Transverse colon (tissue), 4 donors: ENCODE results near the gene AK9. TPM values are rescaled to one million over a fixed set of nuclear protein-coding genes. Genes with fewer than 3 reads are reported as not detected.

Experiments
- DNase-seq: peaks from one replicate; pipeline ENCODE4 v3.0.0-alpha.2; 2019
- H3K27ac ChIP-seq, 4 donors: fragments of 200-600 bp; sonication (generic); 2 replicates each; pipeline ENCODE4 v1.5.1; 2016 to 2018; ENCODE audit warnings: inconsistent platforms in 4 of 4
- H3K27me3 ChIP-seq: fragments of 200-600 bp; sonication (generic); 2 replicates; pipeline ENCODE4 v1.5.1; 2017; ENCODE audit warnings: inconsistent platforms
- H3K36me3 ChIP-seq, 4 donors: fragments of 200-600 bp; sonication (generic); 2 replicates each; pipeline ENCODE4 v1.5.1; 2017 to 2019; ENCODE audit warnings: inconsistent platforms in 4 of 4
- H3K4me1 ChIP-seq, 4 donors: fragments of 200-600 bp; sonication (generic); 2 replicates each; pipeline ENCODE4 v1.5.1; 2017 to 2020; ENCODE audit warnings: inconsistent platforms in 4 of 4
- H3K4me3 ChIP-seq, 4 donors: fragments of 200-600 bp; sonication (generic); 1 replicate in 1 of 4; 2 replicates in 3 of 4; pipeline versions ENCODE4 v1.5.1 to v1.6.1; 2017 to 2019; ENCODE audit warnings: inconsistent platforms in 4 of 4
- H3K9me3 ChIP-seq, 2 donors: fragments of 200-600 bp; sonication (generic); 2 replicates each; pipeline ENCODE4 v1.5.1; 2017 to 2019; ENCODE audit warnings: inconsistent platforms in 2 of 2
- EP300 ChIP-seq: sonication (generic); formaldehyde crosslinking; IDR thresholded peaks from one replicate; pipeline ENCODE4 v1.6.1; 2017; ENCODE audit warnings: antibody characterized with exemption, low read depth
- POLR2A ChIP-seq: fragments of 450-650 bp; IDR thresholded peaks from one replicate; pipeline ENCODE4 v1.6.1; 2016; ENCODE audit warnings: antibody characterized with exemption, mild to moderate bottlenecking, moderate library complexity
- POLR2AphosphoS5 ChIP-seq, 3 donors: sonication (generic); formaldehyde crosslinking; IDR thresholded peaks; one replicate each; pipeline ENCODE4 v1.6.1; 2016; ENCODE audit warnings: antibody characterized with exemption in 3 of 3
- WGBS, 2 donors: methylation state at CpG; one replicate each; pipeline ENCODE4 v1.1.5; 2018; ENCODE audit warnings: low coverage in 1 of 2; 5-methylcytosine and 5-hydroxymethylcytosine counted together
- in situ Hi-C, 4 donors: fragments of 200-750 bp; cut with MboI; loops; one replicate each; pipeline versions ENCODE4 v1.15.0 to v1.15.1; 2017; ENCODE audit warnings: low sequenced_read_pairs in 3 of 4, low pct_ligation_motif_present in 1 of 4, low pct_unique_long_range_greater_than_20kb in 1 of 4
- intact Hi-C: fragments of 100-400 bp; cut with DNase I; formaldehyde crosslinking; loops from one replicate; pipeline ENCODE4 v1.15.1; 2023; ENCODE audit warnings: low total_unique reads
- total RNA-seq, 4 donors: library from RNA; depleted of rRNA; stranded (reverse); fragments of >200 nt; gene quantifications; one replicate each; pipeline ENCODE4 v1.1.0, GENCODE V29; 2016
- TF ChIP-seq, protein P1 (sequence below), 5 experiments: fragments of 200-600 bp in 3 of 5; fragments of 450-650 bp in 2 of 5; sonication (generic) in 3 of 5; IDR thresholded peaks; 1 replicate in 2 of 5; 2 replicates in 3 of 5; pipeline ENCODE4 v1.5.1; 2016 to 2017; ENCODE audit warnings: antibody characterized with exemption in 5 of 5, inconsistent platforms in 3 of 5, mild to moderate bottlenecking in 2 of 5, moderate library complexity in 1 of 5

AK9 gene
- total RNA-seq, 4 donors from 2014 or later = 12.0 to 32.0 (median 23.2) TPM

DNA sequence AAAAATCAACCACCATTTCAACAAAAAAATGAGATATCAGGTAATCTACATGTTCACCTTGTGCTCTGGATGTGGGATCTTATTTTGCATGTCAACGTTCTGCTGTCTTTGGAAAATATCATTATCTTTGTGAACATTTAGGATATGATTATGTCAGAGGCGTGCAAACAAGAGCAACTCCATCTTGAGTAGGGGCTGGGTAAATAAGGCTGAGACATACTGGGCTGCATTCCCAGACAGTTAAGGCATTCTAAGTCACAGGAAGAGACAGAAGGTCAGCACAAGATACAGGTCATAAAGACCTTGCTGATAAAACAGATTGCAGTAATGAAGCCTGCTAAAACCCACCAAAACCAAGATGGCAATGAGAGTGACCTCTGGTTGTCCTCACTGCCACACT is 179.2 kb downstream of the AK9 start:
- TF ChIP-seq EP300 = no peak
- no peak for TF ChIP-seq POLR2AphosphoS5 (IDR thresholded peaks at IDR 0.05)
- TF ChIP-seq, protein P1, sequence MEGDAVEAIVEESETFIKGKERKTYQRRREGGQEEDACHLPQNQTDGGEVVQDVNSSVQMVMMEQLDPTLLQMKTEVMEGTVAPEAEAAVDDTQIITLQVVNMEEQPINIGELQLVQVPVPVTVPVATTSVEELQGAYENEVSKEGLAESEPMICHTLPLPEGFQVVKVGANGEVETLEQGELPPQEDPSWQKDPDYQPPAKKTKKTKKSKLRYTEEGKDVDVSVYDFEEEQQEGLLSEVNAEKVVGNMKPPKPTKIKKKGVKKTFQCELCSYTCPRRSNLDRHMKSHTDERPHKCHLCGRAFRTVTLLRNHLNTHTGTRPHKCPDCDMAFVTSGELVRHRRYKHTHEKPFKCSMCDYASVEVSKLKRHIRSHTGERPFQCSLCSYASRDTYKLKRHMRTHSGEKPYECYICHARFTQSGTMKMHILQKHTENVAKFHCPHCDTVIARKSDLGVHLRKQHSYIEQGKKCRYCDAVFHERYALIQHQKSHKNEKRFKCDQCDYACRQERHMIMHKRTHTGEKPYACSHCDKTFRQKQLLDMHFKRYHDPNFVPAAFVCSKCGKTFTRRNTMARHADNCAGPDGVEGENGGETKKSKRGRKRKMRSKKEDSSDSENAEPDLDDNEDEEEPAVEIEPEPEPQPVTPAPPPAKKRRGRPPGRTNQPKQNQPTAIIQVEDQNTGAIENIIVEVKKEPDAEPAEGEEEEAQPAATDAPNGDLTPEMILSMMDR (IDR thresholded peaks at IDR 0.05) = no peak
- TF ChIP-seq POLR2A = no peak
- no peak for DNase-seq
- Histone ChIP-seq H3K9me3 (no peaks in the 10 kb centered on the region), H3K27me3 (no peaks in the 10 kb centered on the region), H3K36me3 (no peaks in the 10 kb centered on the region), H3K4me3 (no peak overlapping the region), H3K27ac (no peak overlapping the region), H3K4me1 (no peaks in the 10 kb centered on the region)
- 82 to 85% methylated on average over 2 of the region's 2 CpGs for WGBS, 2 donors
- in situ Hi-C loops = loop anchor here in 1 of 4 donors (25.0 kb wide), 1 partner anchor 175 kb away; the partner anchor contains the start of genes AK9 and FIG4
- intact Hi-C loops = no loop called here

DNA sequence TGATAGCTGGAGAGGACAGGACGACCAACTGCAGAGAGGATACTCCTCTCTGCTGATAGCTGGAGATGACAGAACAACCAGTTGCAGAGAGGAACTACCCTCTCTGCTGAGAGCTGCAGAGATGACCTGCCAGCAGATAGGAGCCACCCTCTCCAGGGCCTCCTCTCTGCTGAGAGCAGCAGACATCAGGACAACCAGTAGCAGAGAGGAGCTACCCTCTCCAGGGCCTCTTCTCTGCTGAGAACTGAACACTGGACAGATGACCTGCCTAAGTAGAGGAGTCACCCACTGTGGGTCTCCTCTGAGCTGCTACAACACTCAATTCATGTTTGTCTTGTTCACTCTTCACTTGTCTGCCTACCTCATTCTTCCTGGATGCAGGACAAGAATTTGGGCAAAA is 180.6 kb downstream of the AK9 start:
- no peak overlapping the region for H3K4me3 ChIP-seq
- no peaks in the 10 kb centered on the region for H3K4me1 ChIP-seq
- no peak overlapping the region for H3K27ac ChIP-seq
- in situ Hi-C loops (loop anchor here in 1 of 4 donors (25.0 kb wide), 1 partner anchor 177 kb away; the partner anchor contains the start of genes AK9 and FIG4), intact Hi-C loops (no loop called here)
- 82% methylated on average over 1 of the region's 1 CpG; no CpG with 5 or more reads in 1 of the 2 donors for WGBS, 2 donors
- no peaks in the 10 kb centered on the region for H3K27me3 ChIP-seq
- DNase-seq = no peak
- H3K9me3 ChIP-seq = no peaks in the 10 kb centered on the region
- TF ChIP-seq EP300 (no peak), POLR2A (no peak), POLR2AphosphoS5 (IDR thresholded peaks at IDR 0.05) (no peak)
- TF ChIP-seq, protein P1 (IDR thresholded peaks at IDR 0.05) = no peak
- no peaks in the 10 kb centered on the region for H3K36me3 ChIP-seq

DNA sequence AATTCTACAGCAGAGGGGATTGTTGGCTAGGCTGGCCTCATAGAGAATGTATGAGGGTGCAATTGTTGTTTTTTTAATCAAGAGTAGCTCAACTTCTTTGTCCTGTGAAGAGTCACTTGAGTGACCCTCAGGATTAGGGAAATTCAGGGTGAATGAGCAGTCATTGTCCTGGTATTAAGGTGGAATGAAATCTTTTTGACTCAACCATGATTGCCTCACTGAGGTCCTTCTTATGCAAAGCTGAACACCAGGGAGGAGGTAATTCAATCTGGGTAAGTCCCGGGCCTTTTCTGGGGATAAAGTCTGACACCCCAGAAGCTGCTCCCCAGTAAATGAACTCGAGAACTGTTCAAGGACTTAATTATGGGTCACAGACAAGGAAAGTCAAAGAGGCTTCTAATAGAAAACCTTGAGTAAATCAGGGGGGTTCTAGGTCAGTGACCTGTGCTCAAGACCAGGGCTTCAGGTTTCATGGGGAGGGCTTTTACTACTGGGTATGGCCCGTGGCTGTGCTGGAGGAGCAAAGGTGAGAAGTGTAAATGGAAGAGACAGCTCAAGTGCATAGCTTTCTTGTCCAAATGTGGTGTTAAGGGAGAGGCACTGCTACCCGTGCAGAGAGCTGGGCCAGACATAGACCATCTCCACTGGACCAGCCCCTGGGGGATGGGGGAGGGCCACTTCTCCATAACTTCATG is 182.7 kb downstream of the AK9 start:
- Histone ChIP-seq H3K4me3 (no peak overlapping the region), H3K36me3 (no peaks in the 10 kb centered on the region), H3K27me3 (no peaks in the 10 kb centered on the region), H3K9me3 (no peaks in the 10 kb centered on the region), H3K27ac (no peak overlapping the region), H3K4me1 (no peaks in the 10 kb centered on the region)
- in situ Hi-C loops = loop anchor here in 1 of 4 donors (25.0 kb wide), 1 partner anchor 179 kb away; the partner anchor contains the start of genes AK9 and FIG4
- TF ChIP-seq, protein P1 (IDR thresholded peaks at IDR 0.05) = no peak
- no peak for TF ChIP-seq POLR2A
- no peak for TF ChIP-seq EP300
- TF ChIP-seq POLR2AphosphoS5 (IDR thresholded peaks at IDR 0.05) = no peak
- intact Hi-C loops = no loop called here
- DNase-seq = no peak
- WGBS, 2 donors = 71% methylated on average over 4 of the region's 4 CpGs; no CpG with 5 or more reads in 1 of the 2 donors

DNA sequence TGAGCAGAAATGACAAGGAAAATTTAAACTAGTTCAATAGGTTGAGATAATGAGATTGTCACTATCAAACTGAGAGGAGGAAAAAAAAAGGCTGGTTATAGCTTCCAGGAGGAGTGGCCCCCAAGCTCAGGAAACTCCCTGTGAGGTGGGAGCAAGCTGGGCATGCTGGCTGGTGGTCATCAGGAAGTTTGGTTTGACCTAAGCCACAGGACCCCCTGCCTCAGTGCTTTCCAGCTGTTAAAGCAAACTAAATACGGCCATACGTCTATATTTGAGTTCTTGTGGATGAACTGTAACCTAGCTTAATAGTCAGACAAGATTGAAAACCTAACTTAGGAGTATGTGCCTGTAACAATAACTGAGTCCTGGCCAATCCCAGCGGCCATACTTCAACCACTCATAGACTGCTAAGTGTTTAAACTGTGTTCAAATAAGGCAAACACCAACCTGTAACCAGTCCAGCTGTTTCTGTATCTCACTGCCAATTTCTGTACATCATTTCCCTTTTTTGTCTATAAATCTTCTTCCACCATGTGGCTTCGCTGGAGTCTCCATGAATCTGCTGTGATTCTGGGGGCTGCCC is 183.4 kb downstream of the AK9 start:
- H3K27ac ChIP-seq = no peak overlapping the region
- in situ Hi-C loops = loop anchor here in 1 of 4 donors (25.0 kb wide), 1 partner anchor 180 kb away; the partner anchor contains the start of genes AK9 and FIG4
- no peak overlapping the region for H3K4me3 ChIP-seq
- intact Hi-C loops = no loop called here
- TF ChIP-seq, protein P1 (IDR thresholded peaks at IDR 0.05) = no peak
- no peak for TF ChIP-seq POLR2AphosphoS5 (IDR thresholded peaks at IDR 0.05)
- no peak for TF ChIP-seq POLR2A
- no peak for TF ChIP-seq EP300
- no peaks in the 10 kb centered on the region for H3K4me1 ChIP-seq
- no peaks in the 10 kb centered on the region for H3K9me3 ChIP-seq
- DNase-seq = no peak
- H3K36me3 ChIP-seq = no peaks in the 10 kb centered on the region
- H3K27me3 ChIP-seq = no peaks in the 10 kb centered on the region
- 50 to 77% methylated on average over 1 to 4 of the region's 4 CpGs for WGBS, 2 donors
